KMS-11 (cell line): Measurements from ENCODE around the gene PRKCSH.

Source experiments
- H2AFZ ChIP-seq: fragments of 200-600 bp; sonication (generic); 2 replicates; pipeline ENCODE4 v1.6.1; 2016; ENCODE audit warnings: antibody characterized with exemption, mixed run types, low read depth
- H3K27ac ChIP-seq: fragments of 200-600 bp; sonication (generic); 2 replicates; pipeline ENCODE4 v1.6.1; 2016; ENCODE audit warnings: mild to moderate bottlenecking, mixed run types
- H3K27me3 ChIP-seq: fragments of 200-600 bp; sonication (generic); 2 replicates; pipeline ENCODE4 v1.6.1; 2017; ENCODE audit warnings: mild to moderate bottlenecking, low read depth, mixed run types, moderate library complexity; ENCODE audit not compliant: insufficient read depth
- H3K36me3 ChIP-seq: fragments of 200-600 bp; sonication (generic); 2 replicates; pipeline ENCODE4 v1.6.1; 2017; ENCODE audit warnings: mild to moderate bottlenecking, mixed run types; ENCODE audit not compliant: insufficient read depth
- H3K4me1 ChIP-seq: fragments of 200-600 bp; sonication (generic); 2 replicates; pipeline ENCODE4 v1.6.1; 2016; ENCODE audit warnings: mild to moderate bottlenecking, low read depth, mixed run types; ENCODE audit not compliant: poor library complexity, severe bottlenecking
- H3K4me2 ChIP-seq: fragments of 200-600 bp; sonication (generic); 2 replicates; pipeline ENCODE4 v1.7.0; 2016; ENCODE audit warnings: mild to moderate bottlenecking, mixed run types
- H3K4me3 ChIP-seq: fragments of 200-600 bp; sonication (generic); IDR thresholded peaks from 2 replicates; pipeline ENCODE4 v1.6.1; 2017; ENCODE audit warnings: low read depth, low read length, mixed read lengths; ENCODE audit not compliant: insufficient read depth
- H3K79me2 ChIP-seq: fragments of 200-600 bp; sonication (generic); 2 replicates; pipeline ENCODE4 v1.6.1; 2016; ENCODE audit warnings: low read depth, mixed run types; ENCODE audit not compliant: insufficient read depth
- H3K9ac ChIP-seq: fragments of 200-600 bp; sonication (generic); 2 replicates; pipeline ENCODE4 v1.6.1; 2016; ENCODE audit warnings: mild to moderate bottlenecking, mixed run types
- H4K20me1 ChIP-seq: fragments of 200-600 bp; sonication (generic); 2 replicates; pipeline ENCODE4 v1.6.1; 2016; ENCODE audit warnings: mild to moderate bottlenecking, mixed run types; ENCODE audit not compliant: insufficient read depth
- CTCF ChIP-seq: fragments of 200-600 bp; sonication (generic); conservative IDR thresholded peaks from 2 replicates; pipeline ENCODE4 v1.6.1; 2017; ENCODE audit warnings: low read depth, mild to moderate bottlenecking, antibody characterized with exemption, low read length, moderate library complexity, mixed read lengths

PRKCSH gene

GRCh38 chr19:11418094-11418548, 17.3 kb upstream of the PRKCSH start:
- no peak for TF ChIP-seq CTCF
- H3K27ac ChIP-seq, result no peak overlapping the region
- no peaks in the 10 kb centered on the region for H4K20me1 ChIP-seq
- no peak overlapping the region for H2AFZ ChIP-seq
- peaks cover 44% of the 10 kb centered on the region for H3K27me3 ChIP-seq
- no peak overlapping the region for H3K4me2 ChIP-seq
- no peaks in the 10 kb centered on the region for H3K36me3 ChIP-seq
- no peak overlapping the region for H3K9ac ChIP-seq
- no peak overlapping the region for H3K4me3 ChIP-seq
- peaks cover 4% of the 10 kb centered on the region for H3K4me1 ChIP-seq
- H3K79me2 ChIP-seq, result no peaks in the 10 kb centered on the region

DNA sequence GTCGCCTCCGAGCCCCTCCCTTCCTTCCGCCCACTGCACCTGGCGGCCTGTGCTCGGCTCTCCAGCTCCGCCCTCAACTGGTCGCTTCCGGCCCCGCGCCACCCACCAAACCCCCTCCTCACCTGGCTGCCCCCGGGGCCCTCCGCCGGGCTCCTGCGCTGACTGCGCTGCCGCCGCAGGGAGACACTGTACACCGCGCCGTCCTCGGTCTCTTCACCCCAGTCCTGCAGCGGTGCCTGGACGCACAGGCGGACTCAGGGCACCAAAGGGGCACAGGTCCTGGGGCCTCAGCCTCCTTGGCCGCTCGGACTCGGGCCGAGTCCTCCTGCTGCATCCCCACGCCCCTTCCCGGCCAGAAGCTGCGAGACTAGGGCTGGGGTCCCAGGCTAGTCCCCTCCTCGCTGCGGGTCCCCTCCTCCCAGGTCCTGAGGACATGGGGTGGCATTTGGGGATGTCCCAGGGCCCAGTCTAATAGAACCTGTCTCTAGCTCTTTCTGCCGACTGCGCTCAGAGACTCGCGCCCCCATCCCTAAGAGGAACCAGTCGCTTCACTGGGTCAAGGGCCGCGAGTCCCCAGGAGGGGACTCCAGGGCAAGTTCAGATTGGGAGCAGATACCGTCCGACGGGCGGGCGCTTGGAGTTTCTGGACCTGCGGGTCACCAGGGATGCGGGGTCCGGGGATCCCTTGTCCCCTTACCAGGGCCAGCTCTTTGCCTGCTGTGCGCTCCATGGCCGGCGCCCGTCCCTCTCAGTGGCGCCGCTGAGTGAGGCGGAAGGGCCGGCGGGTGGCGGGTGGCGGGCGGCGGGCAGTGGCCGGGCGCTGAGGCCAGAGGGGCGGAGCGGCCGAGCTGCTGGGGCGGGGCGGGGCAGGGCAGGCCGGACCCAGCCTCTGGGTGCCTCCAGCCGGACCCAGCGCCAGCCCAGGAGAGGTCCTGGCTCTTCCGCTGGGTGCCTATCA, 16.6 kb upstream of the PRKCSH start, which contains the start of gene RGL3:
RGL3 (minus strand) TSS at position 766 of the 958 bp plus-strand sequence; CDS start at position 730, 36 bp downstream.
- Histone ChIP-seq H3K27ac (no peak within 1 kb of the TSS), H2AFZ (no peak within 1 kb of the TSS), H4K20me1 (no peaks in the 10 kb centered on the region), H3K9ac (no peak within 1 kb of the TSS), H3K4me1 (peaks cover 4% of the 10 kb centered on the region), H3K4me2 (no peak within 1 kb of the TSS), H3K36me3 (no peaks in the 10 kb centered on the region), H3K4me3 (no peak within 1 kb of the TSS), H3K27me3 (peaks cover 49% of the 10 kb centered on the region), H3K79me2 (no peaks in the 10 kb centered on the region)
- no peak for TF ChIP-seq CTCF

GRCh38 chr19:11420429-11421370, 14.7 kb upstream of the PRKCSH start:
- no peak overlapping the region for H3K9ac ChIP-seq
- H3K36me3 ChIP-seq, result no peaks in the 10 kb centered on the region
- H4K20me1 ChIP-seq, result no peaks in the 10 kb centered on the region
- H3K79me2 ChIP-seq, result no peaks in the 10 kb centered on the region
- no peak overlapping the region for H3K27ac ChIP-seq
- no peak overlapping the region for H3K4me3 ChIP-seq
- H3K27me3 ChIP-seq, result peaks cover 41% of the 10 kb centered on the region
- peaks cover 4% of the 10 kb centered on the region for H3K4me1 ChIP-seq
- TF ChIP-seq CTCF, result no peak
- H2AFZ ChIP-seq, result peak overlapping the region; percentile 70; the same call in 1 of the 2 replicates
- H3K4me2 ChIP-seq, result peak overlapping the region; percentile 57; the same call in 1 of the 2 replicates

GRCh38 chr19:11421371-11422098, 13.9 kb upstream of the PRKCSH start:
- peaks cover 4% of the 10 kb centered on the region for H3K4me1 ChIP-seq
- no peaks in the 10 kb centered on the region for H3K79me2 ChIP-seq
- peak overlapping the region; percentile 57 for H3K4me2 ChIP-seq
- H3K36me3 ChIP-seq, result no peaks in the 10 kb centered on the region
- no peaks in the 10 kb centered on the region for H4K20me1 ChIP-seq
- no peak overlapping the region for H3K9ac ChIP-seq
- H3K27me3 ChIP-seq, result peaks cover 33% of the 10 kb centered on the region
- H3K4me3 ChIP-seq, result no peak overlapping the region
- H3K27ac ChIP-seq, result no peak overlapping the region
- peak overlapping the region; percentile 70 for H2AFZ ChIP-seq
- no peak for TF ChIP-seq CTCF
